HG03159 (cell line): ENCODE data around the gene BRD3.
A peak's percentile ranks its signal among the peaks of the same experiment; 100 is the strongest.
"Not testable (repeated sequence)": the region's sequence is repeated elsewhere in the genome, so short reads cannot be mapped to it uniquely, and the experiment has no call there.

ENCODE experiments used
- ATAC-seq: cut with Tn5 transposase; IDR thresholded peaks from one replicate; pipeline ENCODE4 v1.9.1; 2021; ENCODE audit warnings: mild to moderate bottlenecking, moderate library complexity; ENCODE audit not compliant: unreplicated experiment

The BRD3 gene

DNA sequence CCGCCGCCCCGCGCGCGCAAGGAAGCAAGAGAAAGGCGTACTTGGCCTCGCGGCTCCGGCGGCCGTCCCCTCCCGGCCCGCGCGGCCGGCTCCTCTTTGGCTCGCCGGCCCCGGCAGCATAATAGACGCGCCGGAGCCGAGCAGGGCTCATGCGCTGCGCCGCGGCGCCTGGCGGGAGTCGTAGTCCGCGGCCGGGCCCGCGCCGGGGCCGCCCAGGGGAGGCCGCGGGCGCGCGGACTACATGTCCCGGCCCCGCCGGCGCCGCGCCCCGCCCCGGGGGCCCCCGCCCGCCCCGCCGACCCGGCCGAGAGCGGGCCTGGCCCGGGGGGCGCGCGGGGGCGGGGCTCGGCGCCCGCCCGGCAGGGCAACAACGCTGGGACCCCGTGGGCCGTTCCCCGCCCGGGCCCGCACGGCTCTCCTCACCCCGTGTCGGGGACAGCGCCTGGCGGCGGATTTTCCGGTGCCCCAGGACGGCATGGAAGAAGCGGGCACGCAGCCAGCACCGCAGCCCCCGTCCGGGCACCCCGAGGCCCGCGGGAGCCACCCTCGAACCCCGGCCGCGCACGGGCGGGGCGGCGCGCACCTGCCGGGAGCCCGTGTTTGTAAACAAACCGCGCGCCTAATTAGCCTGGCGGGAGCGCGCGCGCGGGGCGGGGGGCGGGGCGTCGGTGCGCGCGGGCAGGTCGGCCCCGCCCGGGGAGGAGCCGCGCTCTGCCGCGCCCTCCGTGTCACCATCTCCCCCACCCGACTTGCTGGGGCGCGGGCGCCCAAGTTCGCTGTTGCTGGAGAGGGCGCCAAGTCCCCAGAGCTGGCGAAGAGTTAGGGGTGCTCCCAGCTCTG is at the start of gene BRD3:
TSS of gene BRD3 (minus strand) at position 123 of the 840 bp plus-strand sequence. CDS start 14,549 bp downstream, outside the sequence.
- ATAC-seq = peak; percentile 69

DNA sequence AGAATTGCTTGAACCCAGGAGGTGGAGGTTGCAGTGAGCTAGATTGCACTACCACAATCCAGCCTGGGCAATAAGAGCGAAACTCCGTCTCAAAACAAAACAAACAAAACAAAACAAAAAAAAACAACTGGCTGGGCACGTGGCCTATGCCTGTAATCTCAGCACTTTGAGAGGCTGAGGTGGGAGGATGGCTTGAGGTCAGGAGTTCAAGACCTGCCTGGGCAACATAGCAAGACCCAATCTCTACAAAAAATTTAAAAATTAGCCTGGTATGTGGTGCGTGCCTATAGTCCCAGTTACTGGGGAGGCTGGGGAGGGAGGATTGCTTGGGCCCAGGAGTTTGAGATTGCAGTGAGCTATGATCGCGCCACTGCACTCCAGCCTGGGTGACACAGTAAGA is 44.7 kb upstream of the BRD3 start:
- no peak for ATAC-seq

DNA sequence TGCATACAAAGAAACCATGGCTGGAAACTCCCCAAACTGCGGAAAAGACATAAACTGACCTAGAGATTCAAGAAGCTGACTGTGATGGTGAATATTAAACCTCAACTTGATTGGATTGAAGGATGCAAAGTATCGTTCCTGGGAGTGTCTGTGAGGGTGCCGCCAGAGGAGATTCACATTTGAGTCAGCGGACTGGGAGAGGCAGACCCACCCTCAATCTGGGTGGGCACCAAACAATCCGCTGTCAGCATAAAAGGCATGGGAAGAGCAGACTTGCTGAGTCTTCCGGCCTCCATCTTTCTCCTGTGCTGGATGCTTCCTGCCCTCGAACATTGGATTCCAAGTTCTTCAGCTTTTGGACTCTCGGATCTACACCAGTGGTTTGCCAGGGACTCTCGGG is 43.2 kb upstream of the BRD3 start:
- ATAC-seq = no peak

DNA sequence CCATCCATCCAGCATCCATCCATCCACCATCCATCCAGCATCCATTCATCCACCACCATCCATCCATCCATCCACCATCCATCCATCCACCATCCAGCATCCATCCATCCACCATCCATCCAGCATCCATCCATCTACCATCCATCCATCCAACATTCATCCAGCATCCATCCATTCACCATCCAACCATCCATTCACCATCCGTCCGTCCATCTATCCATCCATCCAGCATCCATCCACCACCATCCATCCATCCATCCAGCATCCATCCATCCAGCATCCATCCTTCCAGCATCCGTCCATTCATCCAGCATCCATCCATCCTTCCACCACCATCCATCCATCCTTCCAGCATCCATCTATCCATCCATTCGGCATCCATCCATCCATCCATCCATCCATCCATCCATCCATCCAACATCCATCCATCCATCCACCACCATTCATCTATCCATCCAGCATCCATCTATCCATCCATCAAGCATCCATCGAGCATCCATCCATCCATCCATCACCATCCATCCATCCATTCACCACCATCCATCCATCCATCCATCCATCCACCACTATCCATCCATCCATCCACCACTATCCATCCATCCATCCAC is 35.7 kb upstream of the BRD3 start:
- ATAC-seq = no peak

DNA sequence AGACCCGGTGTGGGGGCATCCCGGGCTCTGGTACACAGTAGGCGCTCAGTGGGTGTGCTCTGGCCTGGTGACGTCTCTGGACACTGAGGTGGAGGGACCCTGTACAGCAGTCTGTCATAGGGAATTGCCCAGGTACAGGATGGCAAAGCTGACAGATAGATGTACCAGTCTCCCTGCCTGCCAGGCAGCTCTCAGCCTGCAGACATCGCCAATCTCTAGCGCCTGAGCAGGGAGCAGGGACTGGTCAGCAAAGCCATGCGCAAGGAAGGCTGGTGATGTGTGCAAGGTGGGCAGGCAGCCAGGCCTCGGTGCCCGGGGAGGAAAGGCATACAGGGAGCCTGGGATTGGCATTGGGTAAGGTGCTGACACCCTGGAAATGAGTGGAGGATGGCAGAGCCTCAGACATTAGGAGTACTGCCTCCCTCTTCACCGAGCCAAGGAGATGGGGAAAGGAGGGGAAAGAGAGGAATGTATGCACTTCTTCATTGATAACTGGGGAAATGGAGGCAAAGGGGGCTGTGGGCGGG is 33.9 kb upstream of the BRD3 start:
- no peak for ATAC-seq

DNA sequence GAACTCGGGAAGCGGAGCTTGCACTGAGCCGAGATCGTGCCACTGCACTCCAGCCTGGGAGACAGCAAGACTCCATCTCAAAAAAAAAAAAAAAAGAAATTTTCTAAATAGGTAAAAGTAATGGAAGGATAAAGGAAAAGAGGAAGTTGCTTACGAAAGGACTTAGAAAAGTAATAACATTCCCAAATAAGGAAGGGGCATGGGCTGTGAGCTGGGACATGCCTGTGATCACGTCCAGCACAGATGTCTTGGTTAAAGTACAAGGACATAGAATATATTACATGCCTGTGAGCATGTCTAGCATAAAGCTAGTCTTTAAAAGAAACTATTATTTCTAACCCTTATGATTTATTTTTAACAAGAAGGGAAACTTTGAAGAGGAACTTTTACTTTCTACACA is 33.3 kb upstream of the BRD3 start:
- ATAC-seq = not testable (repeated sequence)

DNA sequence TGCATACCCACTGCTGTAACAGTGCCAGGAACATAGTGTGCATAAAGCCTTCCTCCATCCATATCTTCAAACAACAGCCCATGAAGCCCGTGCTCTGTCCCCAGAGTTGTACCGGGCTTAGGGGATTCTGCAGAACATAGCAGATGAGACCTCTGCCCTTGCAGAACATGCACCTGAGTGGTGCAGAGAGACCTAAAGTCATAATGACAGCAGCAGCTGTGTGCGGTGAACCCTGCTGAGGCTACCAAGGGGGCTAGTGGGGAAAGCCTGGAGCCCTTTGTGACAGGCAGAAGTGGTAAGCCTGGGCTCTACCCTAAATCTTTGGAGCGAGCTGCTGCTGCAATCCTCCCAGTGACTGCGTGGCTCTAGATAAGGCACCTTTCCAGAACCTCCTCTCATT is 32.2 kb upstream of the BRD3 start:
- ATAC-seq = no peak

DNA sequence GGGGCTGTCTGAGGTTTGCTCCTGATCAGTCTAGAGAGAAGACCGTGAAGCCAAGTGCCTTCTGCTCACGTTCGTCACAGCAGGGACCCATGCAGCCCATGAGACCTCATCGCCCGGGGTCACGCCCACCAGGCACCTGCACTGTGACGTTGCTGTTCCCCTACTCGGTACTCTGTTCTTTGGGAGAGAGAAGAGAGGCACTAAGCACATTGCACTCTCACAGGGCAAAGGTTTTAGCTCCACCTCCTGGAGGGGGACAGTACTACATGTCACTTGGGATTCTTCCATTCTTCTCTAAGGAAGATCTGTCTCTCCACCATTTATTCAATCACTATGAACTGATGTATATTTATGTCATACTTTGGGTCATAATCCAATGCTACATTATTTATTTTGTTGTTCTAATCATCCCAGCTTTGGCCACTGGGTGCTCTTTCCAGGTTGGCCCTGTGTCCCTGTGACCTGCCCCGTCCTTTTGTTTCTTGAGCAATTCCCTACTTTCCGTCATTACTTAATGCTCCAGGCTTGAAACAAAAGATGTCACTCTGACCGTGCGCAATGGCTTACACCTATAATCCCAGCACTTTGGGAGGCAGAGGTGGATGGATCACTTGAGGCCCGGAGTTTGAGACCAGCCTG is 31.4 kb upstream of the BRD3 start:
- no peak for ATAC-seq

DNA sequence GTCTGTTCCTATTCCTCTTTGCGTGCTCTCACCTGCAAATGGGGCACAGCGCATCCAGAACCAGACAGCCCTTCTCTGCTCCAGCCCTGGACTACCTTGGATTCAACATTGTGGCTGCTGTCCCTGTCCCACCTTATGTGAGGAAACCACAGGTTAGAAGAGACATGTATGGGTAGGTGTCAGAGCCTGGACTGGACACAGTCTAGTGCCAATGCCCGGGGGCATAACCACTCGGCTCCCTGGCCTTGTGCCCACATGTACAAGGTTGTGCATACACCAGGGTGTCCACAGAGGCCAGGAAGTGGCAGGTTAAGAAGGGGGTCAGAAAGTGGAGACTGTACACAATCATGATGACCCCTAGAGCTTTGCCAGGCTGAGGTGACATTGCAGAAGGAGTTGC is 22.1 kb upstream of the BRD3 start:
- no peak for ATAC-seq

DNA sequence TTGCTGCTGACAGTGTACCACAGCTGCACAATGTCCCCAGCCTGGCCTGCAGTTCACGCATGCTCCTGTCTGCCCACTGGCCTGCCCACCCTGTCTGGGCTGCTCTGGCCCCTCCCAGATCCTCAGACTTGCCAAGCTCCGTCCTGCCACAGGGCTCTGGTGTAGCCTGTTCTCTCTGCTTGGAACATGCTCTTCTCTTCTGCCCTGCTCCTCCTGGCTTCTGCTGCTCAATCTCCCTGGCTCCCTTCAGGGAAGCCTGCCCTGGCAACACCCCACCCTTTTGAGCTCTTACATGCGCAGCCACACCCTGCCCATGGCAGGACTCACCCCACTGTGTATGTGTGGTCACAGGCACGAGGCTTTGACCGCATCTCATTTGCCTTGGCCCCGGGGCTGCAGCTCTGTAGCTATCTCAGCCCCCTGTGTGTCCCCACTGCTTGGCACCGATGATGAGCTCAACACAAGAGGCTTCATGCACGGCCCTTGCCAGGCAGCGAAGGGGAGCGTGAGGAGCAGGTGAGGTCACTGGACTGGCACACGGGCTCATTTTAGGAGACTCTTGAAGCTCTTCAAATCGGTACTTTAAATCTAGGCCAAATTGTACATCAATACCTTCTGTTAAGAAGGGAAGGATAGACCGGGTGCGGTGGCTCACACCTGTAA is 20.4 kb upstream of the BRD3 start:
- ATAC-seq = no peak

DNA sequence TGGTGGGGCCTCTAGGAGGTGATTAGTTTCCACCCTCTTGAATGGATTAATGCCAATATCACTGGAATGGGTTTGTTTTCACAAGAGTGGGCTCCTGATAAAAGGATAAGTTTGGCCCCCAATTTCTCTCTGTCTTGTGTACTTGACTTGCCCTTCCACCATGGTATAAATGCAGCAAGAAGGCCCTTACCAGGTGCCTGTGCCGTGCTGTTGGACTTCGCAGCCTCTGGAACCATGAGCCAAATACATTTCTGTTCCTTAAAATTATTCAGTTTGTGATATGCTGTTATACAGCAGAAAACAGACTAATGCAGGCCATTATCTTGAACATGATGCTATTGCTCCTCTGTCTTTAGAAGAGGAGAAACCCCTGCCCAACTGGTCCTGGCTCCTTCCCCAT is 17.8 kb upstream of the BRD3 start:
- ATAC-seq = no peak

DNA sequence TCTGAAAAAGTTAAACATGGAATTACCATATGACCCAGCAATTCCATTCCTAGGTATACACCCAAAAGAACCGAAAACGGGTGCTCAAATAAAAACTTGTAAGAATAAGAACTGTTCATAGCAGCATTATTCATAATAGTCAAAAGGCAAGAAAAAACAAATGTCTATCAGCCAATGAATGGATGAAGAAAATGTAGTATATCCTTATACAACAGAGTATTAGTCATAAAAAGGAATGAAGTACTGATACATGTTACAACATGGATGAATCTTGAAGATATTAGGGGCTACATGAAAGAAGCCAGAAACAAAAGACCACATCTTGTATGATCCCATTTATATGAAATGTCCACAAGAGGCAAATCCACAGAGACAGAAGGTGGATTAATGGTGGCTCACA is 15.6 kb upstream of the BRD3 start:
- no peak for ATAC-seq

DNA sequence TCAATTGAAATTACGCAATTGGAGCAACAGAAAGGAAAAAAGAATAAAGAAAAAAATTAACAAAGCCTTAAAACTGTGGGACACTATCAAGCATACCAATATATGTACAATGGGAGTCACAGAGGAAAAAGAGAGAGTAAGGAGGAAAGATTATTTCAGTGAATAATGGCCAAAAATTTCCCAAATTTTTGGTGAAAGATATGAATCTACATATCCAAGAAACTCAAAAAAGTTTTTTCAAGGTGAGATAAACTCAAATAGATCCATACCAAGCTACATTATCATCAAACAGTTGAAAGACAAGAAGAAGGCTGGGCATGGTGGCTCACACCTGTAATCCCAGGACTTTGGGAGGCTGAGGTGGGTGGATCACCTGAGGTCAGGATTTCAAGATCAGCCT is 8.8 kb upstream of the BRD3 start:
- no peak for ATAC-seq

DNA sequence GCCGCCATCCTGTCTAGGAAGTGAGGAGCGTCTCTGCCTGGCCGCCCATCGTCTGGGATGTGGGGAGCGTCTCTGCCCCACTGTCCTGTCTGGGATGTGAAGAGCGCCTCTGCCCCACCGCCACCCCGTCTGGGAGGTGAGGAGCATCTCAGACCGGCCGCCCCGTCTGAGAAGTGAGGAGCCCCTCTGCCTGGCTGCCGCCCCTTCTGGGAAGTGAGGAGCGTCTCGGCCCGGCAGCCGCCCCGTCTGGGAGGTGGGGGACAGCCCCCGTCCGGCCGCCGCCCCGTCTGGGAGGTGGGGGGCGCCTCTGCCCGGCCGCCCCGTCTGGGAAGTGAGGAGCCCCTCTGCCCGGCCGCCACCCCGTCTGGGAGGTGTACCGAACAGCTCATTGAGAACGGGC is 7.9 kb upstream of the BRD3 start:
- ATAC-seq = not testable (repeated sequence)

DNA sequence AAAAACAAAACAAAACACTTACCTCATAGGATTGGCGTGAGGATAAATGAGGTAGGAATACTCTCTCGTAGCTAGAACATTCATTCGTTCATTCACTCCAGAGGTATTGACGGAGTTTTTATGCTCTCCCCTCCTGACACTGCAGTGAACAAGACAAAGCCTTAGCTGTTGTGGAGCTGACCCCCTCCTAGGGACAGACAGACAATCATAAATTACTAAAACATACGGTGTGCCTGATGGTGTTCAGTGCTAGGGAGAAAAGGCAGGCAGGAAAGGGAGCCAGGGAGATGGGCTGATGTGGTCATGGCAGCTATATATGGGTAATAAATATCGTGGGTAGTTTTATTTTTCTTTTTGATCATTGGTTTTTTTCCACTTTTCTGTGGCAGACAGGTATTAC is 5.7 kb upstream of the BRD3 start:
- ATAC-seq = no peak

DNA sequence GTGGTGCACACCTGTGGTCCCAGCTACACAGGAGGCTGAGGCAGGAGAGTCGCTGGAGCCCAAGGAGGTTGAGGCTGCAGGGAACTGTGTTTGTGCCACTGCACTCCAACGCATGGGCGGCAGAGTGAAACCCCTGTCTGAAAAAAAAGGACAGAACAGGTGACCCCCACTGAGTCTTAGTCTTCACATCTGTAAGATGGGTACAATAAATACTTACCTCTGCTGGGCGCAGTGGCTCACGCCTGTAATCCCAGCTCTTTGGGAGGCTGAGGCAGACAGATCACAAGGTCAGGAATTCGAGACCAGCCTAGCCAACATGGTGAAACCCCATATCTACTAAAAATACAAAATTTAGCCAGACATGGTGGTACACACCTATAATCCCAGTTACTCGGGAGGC is 4.9 kb upstream of the BRD3 start:
- ATAC-seq = not testable (repeated sequence)

DNA sequence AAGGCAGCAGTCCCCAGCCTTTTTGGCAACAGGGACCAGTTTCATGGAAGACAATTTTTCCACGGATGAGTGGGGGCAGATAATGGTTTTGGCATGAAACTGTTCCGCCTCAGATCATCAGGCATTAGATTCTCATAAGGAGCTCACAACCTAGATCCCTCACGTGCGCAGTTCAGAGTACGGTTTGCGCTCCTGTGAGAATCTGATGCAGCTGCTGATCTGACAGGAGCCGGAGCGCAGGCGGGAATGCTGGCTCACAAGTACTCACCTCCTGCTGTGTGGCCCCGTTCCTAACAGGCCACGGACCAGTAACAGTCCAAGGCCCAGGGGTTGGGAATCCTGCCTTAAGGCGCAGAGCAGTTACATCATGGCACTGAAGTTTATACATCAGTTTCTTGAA is 3.3 kb upstream of the BRD3 start:
- ATAC-seq = no peak

DNA sequence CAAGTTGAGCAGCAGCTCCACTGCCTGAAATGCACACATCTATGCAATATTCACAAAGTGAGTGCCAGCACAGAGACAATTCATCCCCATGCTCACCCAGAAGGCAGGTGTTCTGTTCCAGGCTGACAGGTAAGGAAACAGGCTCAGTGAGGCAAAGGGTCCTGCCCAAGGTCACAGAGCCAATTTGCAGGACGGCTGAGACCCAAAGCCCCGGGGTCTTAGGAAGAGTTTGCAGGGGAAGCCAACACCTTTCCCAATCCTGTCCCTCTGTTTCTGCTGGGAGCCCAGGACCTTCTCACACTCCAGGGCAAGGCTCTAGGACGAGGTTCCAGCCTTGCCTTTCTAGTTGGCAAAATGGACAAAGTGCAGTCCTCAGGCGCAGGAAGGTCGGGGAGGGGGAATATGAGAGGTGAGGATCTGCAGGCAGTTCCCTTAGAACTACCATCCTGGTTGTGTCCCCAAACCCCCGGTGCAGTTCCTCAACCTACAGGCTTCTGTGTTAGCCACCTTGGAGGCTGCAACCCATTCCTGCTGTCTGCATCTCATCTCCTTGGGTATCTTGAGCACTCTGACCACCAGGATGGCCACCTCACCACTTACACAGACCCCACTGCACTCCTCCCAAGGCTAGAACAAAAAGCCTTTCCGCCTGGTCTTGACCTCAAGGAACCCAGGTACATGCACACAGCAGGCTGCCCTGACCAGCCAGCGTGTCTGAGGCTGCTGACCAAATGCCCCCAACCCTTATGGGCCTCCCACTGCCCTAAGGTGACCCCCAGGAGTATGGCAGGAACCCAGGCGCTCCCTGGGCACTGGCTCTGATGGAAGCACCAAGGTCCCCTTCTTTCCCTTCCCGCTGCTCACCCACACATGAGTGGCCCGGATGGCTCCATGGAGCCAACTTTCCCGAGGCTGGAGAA is 1.9 kb upstream of the BRD3 start:
- ATAC-seq = no peak

DNA sequence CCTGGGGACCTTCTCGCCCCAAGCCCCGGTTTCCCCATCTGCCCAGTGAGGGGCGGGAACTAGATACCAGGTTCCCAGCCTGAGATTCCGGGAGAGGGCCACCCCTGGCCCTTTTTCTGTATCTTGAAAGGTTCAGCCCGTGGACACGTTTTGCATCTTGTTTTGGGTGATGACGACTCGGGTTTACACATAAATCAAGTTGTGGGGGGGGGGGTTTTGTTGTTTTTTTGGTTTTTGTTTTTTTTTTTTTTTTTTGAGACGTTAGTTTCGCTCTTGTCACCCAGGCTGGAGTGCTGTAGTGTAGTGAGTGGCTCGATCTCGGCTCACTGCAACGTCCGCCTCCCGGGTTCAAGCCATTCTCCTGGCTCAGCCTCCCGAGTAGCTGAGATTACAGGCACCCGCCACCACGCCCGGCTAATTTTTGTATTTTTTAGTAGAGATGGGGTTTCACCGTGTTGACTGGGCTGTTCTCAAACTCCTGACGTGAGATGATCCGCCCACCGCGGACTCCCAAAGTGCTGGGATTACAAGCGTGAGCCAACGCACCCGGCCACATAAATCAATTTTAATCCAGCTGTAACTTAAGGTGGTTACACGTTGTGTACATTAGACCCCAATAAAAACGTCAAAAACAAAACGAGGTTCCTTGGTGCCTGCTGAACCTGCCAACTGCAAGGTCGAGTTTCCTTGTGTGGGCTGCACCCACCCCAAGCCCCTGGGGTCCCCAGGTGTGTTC is 1.1 kb upstream of the BRD3 start:
- no peak for ATAC-seq
